ENCODE measurements around the gene DXO. TPM values are rescaled to one million over a fixed set of nuclear protein-coding genes. Genes with fewer than 3 reads are reported as not detected.
"Not testable (repeated sequence)": the region's sequence is repeated elsewhere in the genome, so short reads cannot be mapped to it uniquely, and the experiment has no call there.

The DXO gene
- polyA plus RNA-seq, 1 donor from 2014 or later = 20.0 TPM

- no peaks in the 10 kb centered on the region for H3K9me3 ChIP-seq (ENCODE audit: low read length)
- no peaks in the 10 kb centered on the region for H4K20me1 ChIP-seq (ENCODE audit: insufficient read depth)
- no peaks in the 10 kb centered on the region for H3K27me3 ChIP-seq (ENCODE audit: insufficient read depth, low read depth, low read length)
- H3K9me2 ChIP-seq (ENCODE audit: insufficient read depth, low read length) = no peaks in the 10 kb centered on the region
- no peak overlapping the region for H3K9ac ChIP-seq (ENCODE audit: low read length)
- H3K36me3 ChIP-seq (ENCODE audit: insufficient read depth, low read length) = no peaks in the 10 kb centered on the region
- no peak for TF ChIP-seq CTCF (IDR thresholded peaks at IDR 0.05; ENCODE audit: poor library complexity, severe bottlenecking)
- no peak for TF ChIP-seq EZH2 (IDR thresholded peaks at IDR 0.05; ENCODE audit: borderline replicate concordance, insufficient read depth, low read length, poor library complexity, severe bottlenecking)
- TF ChIP-seq RAD21 (conservative IDR thresholded peaks at IDR 0.05) = no peak
- no peak for TF ChIP-seq EP300 (conservative IDR thresholded peaks at IDR 0.05; ENCODE audit: poor library complexity, severe bottlenecking)
- no peak for TF ChIP-seq TAF1 (IDR thresholded peaks at IDR 0.05; ENCODE audit: low read depth)
- TF ChIP-seq REST (IDR thresholded peaks at IDR 0.05; ENCODE audit: borderline replicate concordance) = no peak
- no peak overlapping the region for H3K4me3 ChIP-seq (ENCODE audit: low read length)
- H2AFZ ChIP-seq (ENCODE audit: low read depth, low read length) = no peak overlapping the region
- no peaks in the 10 kb centered on the region for H3F3A ChIP-seq (ENCODE audit: insufficient read depth, low read length, poor library complexity, severe bottlenecking)
- H3K27ac ChIP-seq (ENCODE audit: low read length) = no peak overlapping the region
- H3K4me2 ChIP-seq (ENCODE audit: low read length) = no peak overlapping the region
- no peaks in the 10 kb centered on the region for H3K79me2 ChIP-seq (replicated peaks; ENCODE audit: insufficient read depth, low read length)
Observed at GRCh38 chr6:31933537-31933936, 38.4 kb downstream of the DXO start.

GRCh38 chr6:31932137-31932536 lies 39.8 kb downstream of the DXO start:
- H3K9me3 ChIP-seq (ENCODE audit: low read length); H3K79me2 ChIP-seq (replicated peaks; ENCODE audit: insufficient read depth, low read length); H2AFZ ChIP-seq (ENCODE audit: low read depth, low read length); H3K36me3 ChIP-seq (ENCODE audit: insufficient read depth, low read length); H4K20me1 ChIP-seq (ENCODE audit: insufficient read depth); H3K27me3 ChIP-seq (ENCODE audit: insufficient read depth, low read depth, low read length); H3K4me2 ChIP-seq (ENCODE audit: low read length); H3K4me3 ChIP-seq (ENCODE audit: low read length); H3K9me2 ChIP-seq (ENCODE audit: insufficient read depth, low read length); H3K27ac ChIP-seq (ENCODE audit: low read length); H3F3A ChIP-seq (ENCODE audit: insufficient read depth, low read length, poor library complexity, severe bottlenecking); H3K9ac ChIP-seq (ENCODE audit: low read length): not testable (repeated sequence)

GRCh38 chr6:31930962-31931361 lies 41.0 kb downstream of the DXO start:
- Histone ChIP-seq H3K9me2 (ENCODE audit: insufficient read depth, low read length) (no peaks in the 10 kb centered on the region), H3K79me2 (replicated peaks; ENCODE audit: insufficient read depth, low read length) (no peaks in the 10 kb centered on the region), H2AFZ (ENCODE audit: low read depth, low read length) (no peak overlapping the region), H3K9ac (ENCODE audit: low read length) (no peak overlapping the region), H4K20me1 (ENCODE audit: insufficient read depth) (no peaks in the 10 kb centered on the region), H3K9me3 (ENCODE audit: low read length) (no peaks in the 10 kb centered on the region), H3F3A (ENCODE audit: insufficient read depth, low read length, poor library complexity, severe bottlenecking) (no peaks in the 10 kb centered on the region), H3K27ac (ENCODE audit: low read length) (no peak overlapping the region), H3K4me3 (ENCODE audit: low read length) (no peak overlapping the region), H3K36me3 (ENCODE audit: insufficient read depth, low read length) (no peaks in the 10 kb centered on the region), H3K27me3 (ENCODE audit: insufficient read depth, low read depth, low read length) (no peaks in the 10 kb centered on the region), H3K4me2 (ENCODE audit: low read length) (no peak overlapping the region)
- TF ChIP-seq SMC3 (conservative IDR thresholded peaks at IDR 0.05; ENCODE audit: poor library complexity) = no peak
- TF ChIP-seq RAD21 (conservative IDR thresholded peaks at IDR 0.05) = no peak
- no peak for TF ChIP-seq REST (IDR thresholded peaks at IDR 0.05; ENCODE audit: borderline replicate concordance)
- no peak for TF ChIP-seq MXI1 (conservative IDR thresholded peaks at IDR 0.05; ENCODE audit: poor library complexity, severe bottlenecking)
- no peak for TF ChIP-seq POLR2AphosphoS5 (IDR thresholded peaks at IDR 0.05)
- no peak for TF ChIP-seq EP300 (conservative IDR thresholded peaks at IDR 0.05; ENCODE audit: poor library complexity, severe bottlenecking)
- no peak for TF ChIP-seq TAF1 (IDR thresholded peaks at IDR 0.05; ENCODE audit: low read depth)
- no peak for TF ChIP-seq CTCF (IDR thresholded peaks at IDR 0.05; ENCODE audit: poor library complexity, severe bottlenecking)
- no peak for TF ChIP-seq EZH2 (IDR thresholded peaks at IDR 0.05; ENCODE audit: borderline replicate concordance, insufficient read depth, low read length, poor library complexity, severe bottlenecking)

Measured in neural cell (in vitro differentiated cells).